HepG2 (cell line): ENCODE data around the gene CD34. TPM values are rescaled to one million over a fixed set of nuclear protein-coding genes. Genes with fewer than 3 reads are reported as not detected.

ENCODE experiments used
- ATAC-seq: fragments of 200-7000 bp; cut with Tn5 transposase; 3 replicates; pipeline ENCODE4 v1.9.1; 2020; ENCODE audit warnings: mild to moderate bottlenecking, moderate library complexity
- BruUV-seq: library from RNA; stranded (reverse); fragments of 400-500 nt; replicated peaks from 2 replicates; lab custom pipeline; 2021; lab: Mats Ljungman, UMichigan
- CTCF ChIA-PET: fragments of 300-600 bp; formaldehyde crosslinking; extraction: SDS; loops from one replicate; lab custom pipeline; 2021; ENCODE audit warnings: low total read pairs, inconsistent platforms, low intra/inter-chr PET ratio; lab: Yijun Ruan, JAX
- POLR2A ChIA-PET: fragments of 350-600 bp; sonication (Branson Sonifier 250); formaldehyde crosslinking; loops from one replicate; lab custom pipeline; 2020; ENCODE audit warnings: antibody characterized with exemption, inconsistent platforms; lab: Yijun Ruan, JAX
- DNase-seq: peaks from one replicate; pipeline ENCODE4 v3.0.0-alpha.2; 2015; ENCODE audit warnings: low spot score
- FAIRE-seq: peaks from 3 replicates; lab custom pipeline; 2011; peaks lifted over from hg19 to GRCh38; lab: Jason Lieb, UNC
- H2AFZ ChIP-seq: one replicate; pipeline ENCODE4 v1.6.1; 2011; ENCODE audit warnings: low read length, inconsistent platforms
- H3K27ac ChIP-seq: fragments of 300-600 bp; 3 replicates; pipeline ENCODE4 v1.8.0; 2011; ENCODE audit warnings: mixed run types, mild to moderate bottlenecking, mixed read lengths, low read length, inconsistent platforms; ENCODE audit not compliant: insufficient read depth; ENCODE audit errors: extremely low read length
- H3K27me3 ChIP-seq, 2 experiments: fragments of 200-600 bp in 1 of 2; 2 replicates in 1 of 2; 3 replicates in 1 of 2; pipeline versions ENCODE4 v1.6.0 to v1.8.0; 2011; ENCODE audit warnings: low read length in 2 of 2, mild to moderate bottlenecking in 2 of 2, moderate library complexity in 2 of 2, inconsistent platforms in 1 of 2; ENCODE audit not compliant: insufficient read depth in 2 of 2, control insufficient read depth in 1 of 2
- H3K36me3 ChIP-seq, 2 experiments: fragments of 200-600 bp in 1 of 2; replicated peaks in 1 of 2; 2 replicates in 1 of 2; 3 replicates in 1 of 2; pipeline versions ENCODE4 v1.5.1 to v1.8.0; 2011; ENCODE audit warnings: low read length in 2 of 2, inconsistent platforms in 1 of 2; ENCODE audit not compliant: insufficient read depth in 2 of 2, control insufficient read depth in 1 of 2
- H3K4me1 ChIP-seq: 2 replicates; pipeline ENCODE4 v1.5.1; 2012; ENCODE audit warnings: low read length, inconsistent platforms; ENCODE audit not compliant: insufficient read depth
- H3K4me2 ChIP-seq: 2 replicates; pipeline ENCODE4 v1.6.0; 2011; ENCODE audit warnings: low read depth, low read length, inconsistent platforms
- H3K4me3 ChIP-seq, 3 experiments: fragments of 200-600 bp in 1 of 3; sonication (generic), shearing (Covaris generic) in 1 of 3; replicated peaks in 1 of 3; 2 replicates each; pipeline ENCODE4 v1.5.1; 2011 to 2016; ENCODE audit warnings: low read length in 3 of 3, inconsistent platforms in 2 of 3, low read depth in 2 of 3, mild to moderate bottlenecking in 2 of 3, control low read depth in 1 of 3, mixed read lengths in 1 of 3; ENCODE audit not compliant: insufficient read depth in 1 of 3
- H3K79me2 ChIP-seq: one replicate; pipeline ENCODE4 v1.6.1; 2011; ENCODE audit warnings: low read length, inconsistent platforms; ENCODE audit not compliant: insufficient read depth
- H3K9ac ChIP-seq: 2 replicates; pipeline ENCODE4 v1.6.0; 2011; ENCODE audit warnings: mild to moderate bottlenecking, low read depth, low read length, inconsistent platforms; ENCODE audit not compliant: insufficient read depth
- H3K9me3 ChIP-seq: 2 replicates; pipeline ENCODE4 v1.5.1; 2012; ENCODE audit warnings: mild to moderate bottlenecking, low read length
- H4K20me1 ChIP-seq: 2 replicates; pipeline ENCODE4 v1.6.0; 2011; ENCODE audit warnings: inconsistent platforms, mild to moderate bottlenecking, low read length, moderate library complexity; ENCODE audit not compliant: insufficient read depth
- BCL3 ChIP-seq: sonication (generic); formaldehyde crosslinking; IDR thresholded peaks from 2 replicates; pipeline ENCODE4 v1.5.1; 2020; ENCODE audit warnings: mild to moderate bottlenecking, missing genetic modification reagents, moderate library complexity
- BORCS8-MEF2B ChIP-seq: sonication (generic); formaldehyde crosslinking; IDR thresholded peaks from 2 replicates; pipeline ENCODE4 v1.8.0; 2022; ENCODE audit warnings: mild to moderate bottlenecking, missing genetic modification reagents
- ETV5 ChIP-seq: IDR thresholded peaks from 2 replicates; pipeline ENCODE4 v1.6.1; 2018; ENCODE audit warnings: missing biosample characterization, missing genetic modification reagents, inconsistent platforms, borderline replicate concordance
- FOXP1 ChIP-seq, 2 experiments: fragments of 450-650 bp in 1 of 2; IDR thresholded peaks; 2 replicates each; pipeline ENCODE4 v1.6.1; 2017 to 2018; ENCODE audit warnings: antibody characterized with exemption in 1 of 2
- HOXD1 ChIP-seq: sonication (generic); formaldehyde crosslinking; IDR thresholded peaks from 2 replicates; pipeline ENCODE4 v1.5.0; 2020; ENCODE audit warnings: missing genetic modification reagents
- KAT2B ChIP-seq: fragments of 150-350 bp; IDR thresholded peaks from 2 replicates; pipeline ENCODE4 v1.6.1; 2014; ENCODE audit warnings: low read depth, low read length, borderline replicate concordance
- PPARG ChIP-seq: conservative IDR thresholded peaks from 2 replicates; pipeline ENCODE4 v1.6.1; 2016; ENCODE audit warnings: missing biosample characterization, missing genetic modification reagents
- RAD51 ChIP-seq: fragments of 450-650 bp; IDR thresholded peaks from 2 replicates; pipeline ENCODE4 v1.6.1; 2016; ENCODE audit warnings: borderline replicate concordance
- STAT6 ChIP-seq: sonication (generic); formaldehyde crosslinking; IDR thresholded peaks from 2 replicates; pipeline ENCODE4 v1.4.0; 2020; ENCODE audit warnings: missing genetic modification reagents, mild to moderate bottlenecking, borderline replicate concordance
- UBTF ChIP-seq: sonication (generic); formaldehyde crosslinking; IDR thresholded peaks from 2 replicates; pipeline ENCODE4 v1.4.0; 2020; ENCODE audit warnings: mild to moderate bottlenecking, missing genetic modification reagents
- ZBTB21 ChIP-seq: sonication (generic); formaldehyde crosslinking; IDR thresholded peaks from 2 replicates; pipeline ENCODE4 v1.4.0; 2020; ENCODE audit warnings: missing genetic modification reagents
- ZBTB26 ChIP-seq: IDR thresholded peaks from 2 replicates; pipeline ENCODE4 v1.6.1; 2016; ENCODE audit warnings: missing compliant biosample characterization, missing genetic modification reagents, borderline replicate concordance
- ZFP36 ChIP-seq: fragments of 150-350 bp; IDR thresholded peaks from 2 replicates; pipeline ENCODE4 v1.6.1; 2018; ENCODE audit warnings: borderline replicate concordance, low read length, low read depth; ENCODE audit not compliant: partially characterized antibody
- ZFP41 ChIP-seq: sonication (generic); formaldehyde crosslinking; IDR thresholded peaks from 2 replicates; pipeline ENCODE4 v1.4.0; 2020; ENCODE audit warnings: mild to moderate bottlenecking, missing genetic modification reagents, borderline replicate concordance
- ZNF432 ChIP-seq: sonication (generic); formaldehyde crosslinking; IDR thresholded peaks from 2 replicates; pipeline ENCODE4 v1.5.0; 2020; ENCODE audit warnings: missing genetic modification reagents, mild to moderate bottlenecking, borderline replicate concordance
- ZNF589 ChIP-seq: sonication (generic); formaldehyde crosslinking; conservative IDR thresholded peaks from 2 replicates; pipeline ENCODE4 v1.8.0; 2022; ENCODE audit warnings: mild to moderate bottlenecking, moderate library complexity, missing genetic modification reagents
- WGBS: methylation state at CpG from one replicate; pipeline ENCODE4 v1.1.6; 2017; ENCODE audit warnings: low lambda C conversion rate; 5-methylcytosine and 5-hydroxymethylcytosine counted together
- in situ Hi-C: cut with HindIII; loops from 2 replicates; pipeline ENCODE4 v1.10.0; 2017; ENCODE audit warnings: low pct_unique_long_range_greater_than_20kb; ENCODE audit not compliant: extremely low pct_ligation_motif_present
- intact Hi-C: fragments of 100-400 bp; cut with micrococcal nuclease; formaldehyde crosslinking; loops from one replicate; pipeline ENCODE4 v1.10.0; 2022; ENCODE audit not compliant: unreplicated experiment
- polyA plus RNA-seq, 8 experiments: library from polyadenylated mRNA; depleted of rRNA in 3 of 8; stranded (reverse) in 7 of 8; unstranded in 1 of 8; fragments of >200 nt; fragmentation: Illumina TruSeq in 4 of 8; extraction: Trizol in 4 of 8; gene quantifications; 2 replicates each; pipeline versions ENCODE4 v1.2.1 to v1.2.3, GENCODE V29; 2011 to 2016; ENCODE audit warnings: low read depth in 4 of 8, missing spikeins in 1 of 8, mixed read lengths in 1 of 8; ENCODE audit not compliant: insufficient read depth in 1 of 8
- total RNA-seq, 5 experiments: library from RNA; depleted of rRNA; stranded (reverse); fragments of >200 nt; fragmentation: Illumina TruSeq; extraction: Trizol; gene quantifications; 2 replicates each; pipeline ENCODE4 v1.2.3, GENCODE V29; 2016; ENCODE audit warnings: low read depth in 1 of 5

Gene CD34
- total and polyA plus RNA-seq, 2 of the 13 experiments (the other 11 are each of a cell fraction or from before 2014, with no cell fraction given) = not detected

- TF ChIP-seq HOXD1 = no peak
- no peak for TF ChIP-seq ZFP36
- no peak for TF ChIP-seq FOXP1 (IDR thresholded peaks at IDR 0.05)
- no peak for TF ChIP-seq FOXP1 (CRISPR knock-in tag; IDR thresholded peaks at IDR 0.05)
- TF ChIP-seq PPARG (CRISPR knock-in tag) = no peak
- no peak for TF ChIP-seq ZBTB21 (CRISPR knock-in tag)
- TF ChIP-seq ETV5 = no peak
- TF ChIP-seq ZBTB26 (CRISPR knock-in tag) = no peak
- no peak for TF ChIP-seq KAT2B
- TF ChIP-seq BCL3 (CRISPR knock-in tag) = no peak
- TF ChIP-seq BORCS8-MEF2B = no peak
- TF ChIP-seq ZNF432 (CRISPR knock-in tag) = no peak
- no peak for TF ChIP-seq ZNF589
- TF ChIP-seq RAD51 = no peak
- TF ChIP-seq ZFP41 (CRISPR knock-in tag) = no peak
- no peak for TF ChIP-seq UBTF
- TF ChIP-seq STAT6 (CRISPR knock-in tag) = no peak
- TF ChIP-seq, all 625 proteins: peak for 0
- Histone ChIP-seq H3K4me1 (peaks cover 8% of the 10 kb centered on the region; the same call in 1 of the 2 replicates), H3K9ac (no peak overlapping the region), H3K79me2 (no peaks in the 10 kb centered on the region), H3K9me3 (no peaks in the 10 kb centered on the region), H4K20me1 (no peaks in the 10 kb centered on the region), H3K36me3 (no peaks in the 10 kb centered on the region), H3K4me2 (no peak overlapping the region), H3K27ac (no peak overlapping the region), H3K4me3 (no peak overlapping the region), H2AFZ (no peak overlapping the region), H3K27me3 (no peaks in the 10 kb centered on the region)
- ChIA-PET CTCF (no interaction called here), POLR2A (no interaction called here)
- DNase-seq (no peak), ATAC-seq (no peak), FAIRE-seq (no peak)
- BruUV-seq = no TSS peak
- intact Hi-C loops (no loop called here), in situ Hi-C loops (no loop called here)
- WGBS = 100% methylated on average over 4 of the region's 4 CpGs
Measured at GRCh38 chr1:207837673-207838072, 73.3 kb downstream of the CD34 start.
